Measurements from ENCODE around the gene ABHD12B.
A peak's percentile ranks its signal among the peaks of the same experiment; 100 is the strongest.

Gene ABHD12B

DNA sequence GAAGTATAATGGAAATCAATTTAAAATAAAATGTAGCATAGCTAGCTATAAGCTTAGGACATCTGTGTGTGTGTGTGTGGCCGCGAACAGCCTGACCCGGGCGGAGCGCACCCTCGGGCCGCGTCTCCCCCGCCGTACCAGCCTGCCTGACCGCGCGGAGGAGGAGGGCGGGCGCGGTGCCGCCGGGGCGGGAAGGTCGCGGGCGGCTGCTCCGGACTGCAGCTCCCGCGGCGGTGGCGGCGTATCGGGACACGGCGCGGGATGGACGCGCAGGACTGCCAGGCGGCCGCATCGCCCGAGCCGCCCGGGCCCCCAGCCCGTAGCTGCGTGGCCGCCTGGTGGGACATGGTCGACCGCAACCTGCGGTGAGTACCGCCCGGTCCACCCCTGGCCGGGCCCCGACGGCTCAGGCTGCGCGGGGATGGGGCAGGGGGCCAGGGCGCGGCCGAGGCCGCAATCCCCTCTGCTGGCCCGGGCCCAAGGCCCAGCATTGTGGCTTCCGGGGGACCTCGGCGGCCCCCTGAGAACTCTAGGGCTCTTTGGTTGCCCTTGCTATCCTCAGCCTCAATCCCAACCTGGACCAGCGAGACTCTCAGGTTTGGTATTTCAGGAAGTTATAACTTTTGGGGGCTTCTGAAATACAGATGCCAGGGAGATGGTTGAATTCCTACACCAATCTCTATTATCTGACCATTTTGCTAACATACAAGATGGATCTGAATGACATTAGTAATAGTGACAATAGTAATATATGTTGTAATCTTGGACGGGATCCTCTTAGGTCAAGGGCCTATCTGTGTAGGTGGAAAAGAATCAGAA lies at the start of gene ABHD12B:
Gene ABHD12B (plus strand): TSS at position 140 of the 819 bp plus-strand sequence. CDS start 122 bp downstream, at position 262.
- DNase-seq (ENCODE audit: low read depth in 2 of 2), result no peak

- no peak for DNase-seq (ENCODE audit: low read depth in 2 of 2)
These were observed 49.3 kb upstream of the ABHD12B start for GRCh38 chr14:50822501-50823042.

GRCh38 chr14:50823051-50823761 lies 48.6 kb upstream of the ABHD12B start:
- DNase-seq (ENCODE audit: low read depth in 2 of 2), result no peak

DNA sequence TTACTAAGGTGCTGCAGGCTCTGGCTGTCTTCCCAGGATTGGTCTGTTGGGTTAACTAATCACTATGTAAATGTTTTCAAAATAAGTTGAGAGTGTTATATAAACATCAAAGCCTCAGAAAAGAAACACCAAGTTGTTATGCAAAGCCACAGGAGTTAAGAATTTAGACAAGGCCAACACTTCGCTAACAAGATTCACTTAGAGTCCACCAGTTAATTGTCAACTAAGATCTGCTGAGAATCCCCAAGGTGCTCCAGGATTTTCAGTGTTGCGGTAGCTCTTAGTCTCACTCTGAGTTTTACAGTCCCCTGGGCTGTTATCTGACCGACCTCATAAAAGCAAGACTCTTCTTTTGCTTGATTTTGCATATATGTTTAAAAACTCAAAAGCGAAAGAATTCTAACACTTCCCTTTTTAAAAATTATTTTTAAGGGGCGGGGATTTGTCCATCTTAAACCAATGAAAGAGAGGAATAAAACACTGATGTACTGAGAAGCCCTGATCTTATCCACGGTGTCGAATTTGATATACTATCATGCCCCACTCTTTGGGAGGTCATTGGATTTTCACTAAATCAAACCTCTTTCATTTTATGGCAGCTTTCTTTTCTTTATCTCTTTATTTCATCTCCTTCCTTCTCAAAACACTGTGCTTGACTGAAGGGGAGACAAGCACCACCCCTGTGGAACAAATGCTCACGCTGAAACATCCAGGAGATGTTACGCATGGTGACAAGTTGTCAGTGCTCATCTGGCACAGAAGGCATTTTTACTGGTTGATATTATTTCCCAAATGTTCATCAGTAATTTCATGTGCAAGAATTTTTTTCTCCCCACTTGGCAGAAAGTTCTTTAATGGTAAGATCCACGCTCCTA lies 47.9 kb upstream of the ABHD12B start:
- DNase-seq (ENCODE audit: low read depth in 2 of 2), result no peak

DNA sequence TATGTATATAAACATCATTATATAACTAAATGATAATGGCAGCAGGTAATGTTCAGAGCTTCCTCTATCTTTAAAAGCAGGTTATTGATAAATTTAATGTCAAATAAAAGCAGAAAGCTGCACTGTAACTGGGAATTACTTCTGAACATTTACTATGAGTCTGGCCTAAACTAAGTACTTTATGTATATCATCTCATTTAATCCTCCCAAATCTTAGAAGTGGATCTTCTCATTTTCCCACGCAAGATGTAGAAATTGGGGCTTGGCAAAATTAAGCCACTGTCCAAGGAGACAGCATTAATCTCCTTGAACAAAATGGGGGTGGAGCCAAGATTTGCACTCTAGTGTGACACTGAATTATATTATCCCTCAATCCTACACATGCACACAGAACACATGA lies 46.5 kb upstream of the ABHD12B start:
- no peak for DNase-seq (ENCODE audit: low read depth in 2 of 2)

DNA sequence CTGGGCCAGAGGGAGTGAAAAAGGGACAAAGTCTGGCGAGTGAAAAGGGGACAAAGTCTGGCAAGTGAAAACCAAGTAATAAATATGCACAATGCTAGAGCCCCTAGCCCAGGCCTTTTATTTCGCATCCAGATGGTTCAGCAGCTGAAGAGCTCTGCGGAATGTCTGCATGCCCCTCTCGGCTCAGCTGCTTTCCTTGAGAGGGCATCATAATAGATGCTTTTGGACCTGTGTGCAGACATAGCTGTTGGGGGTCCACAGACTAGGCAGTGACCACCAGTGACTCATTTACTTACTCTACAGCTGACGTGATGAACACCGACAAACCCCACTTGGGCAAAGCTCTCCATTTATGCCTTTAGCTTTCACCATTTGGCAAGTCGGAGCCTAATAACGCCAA lies 45.2 kb upstream of the ABHD12B start:
- DNase-seq (ENCODE audit: low read depth in 2 of 2), result no peak

- no peak for DNase-seq (ENCODE audit: low read depth in 2 of 2)
These were observed 42.9 kb upstream of the ABHD12B start for GRCh38 chr14:50828721-50829488.

- no peak for DNase-seq (ENCODE audit: low read depth in 2 of 2)
These were observed 42.3 kb upstream of the ABHD12B start for GRCh38 chr14:50829489-50830043.

GRCh38 chr14:50830044-50830931 lies 41.6 kb upstream of the ABHD12B start:
- DNase-seq (ENCODE audit: low read depth in 2 of 2), result peak; percentile 35 to 69

DNA sequence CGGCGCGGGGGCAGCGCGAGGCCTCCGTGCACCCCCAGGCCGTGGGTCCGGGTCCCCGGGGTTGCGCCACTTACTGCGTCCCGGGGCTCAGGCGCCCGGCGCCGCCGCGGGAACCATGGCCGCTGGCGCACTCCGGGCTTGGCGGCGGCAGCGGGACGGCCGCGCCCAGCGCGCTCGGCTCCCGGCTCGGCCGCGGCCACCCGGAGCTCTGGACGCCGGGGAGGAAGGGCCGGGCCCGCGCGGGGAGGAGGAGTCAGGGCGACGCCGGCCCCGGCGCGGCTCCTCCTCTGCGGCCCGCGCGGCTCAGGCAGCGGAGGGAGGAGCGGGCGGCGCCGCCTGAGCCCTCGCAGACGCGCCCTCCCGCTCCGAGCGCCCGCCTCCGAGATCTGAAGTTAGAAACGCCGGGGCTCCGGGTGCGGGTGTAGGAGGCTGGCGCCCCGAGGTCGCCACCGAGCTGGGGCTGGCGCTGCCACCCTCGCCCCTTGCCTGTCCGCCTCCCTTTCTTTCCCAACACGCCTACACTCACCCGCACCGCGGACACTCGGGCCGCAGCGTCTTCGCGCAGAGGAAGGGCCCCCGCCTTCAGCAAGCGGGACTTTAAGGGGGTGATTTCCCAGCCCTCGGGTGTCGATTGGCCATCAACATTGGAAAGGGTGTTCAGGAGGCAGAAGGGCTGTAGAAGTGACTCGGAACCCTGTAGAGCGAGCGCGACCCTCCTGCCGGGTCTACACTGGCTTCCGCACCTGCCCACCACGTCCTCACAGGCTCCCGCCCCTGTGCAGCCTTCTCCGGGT lies 40.7 kb upstream of the ABHD12B start, which contains the start of gene NIN:
Gene NIN (minus strand): TSS at position 231 of the 794 bp plus-strand sequence. CDS start 9,106 bp downstream, outside the sequence.
- peak; percentile 36 to 73 for DNase-seq (ENCODE audit: low read depth in 2 of 2)

GRCh38 chr14:50831726-50832168 lies 40.1 kb upstream of the ABHD12B start:
- no peak for DNase-seq (ENCODE audit: low read depth in 2 of 2)

- no peak for DNase-seq (ENCODE audit: low read depth in 2 of 2)
These were observed 38.8 kb upstream of the ABHD12B start for GRCh38 chr14:50832935-50833630.

DNA sequence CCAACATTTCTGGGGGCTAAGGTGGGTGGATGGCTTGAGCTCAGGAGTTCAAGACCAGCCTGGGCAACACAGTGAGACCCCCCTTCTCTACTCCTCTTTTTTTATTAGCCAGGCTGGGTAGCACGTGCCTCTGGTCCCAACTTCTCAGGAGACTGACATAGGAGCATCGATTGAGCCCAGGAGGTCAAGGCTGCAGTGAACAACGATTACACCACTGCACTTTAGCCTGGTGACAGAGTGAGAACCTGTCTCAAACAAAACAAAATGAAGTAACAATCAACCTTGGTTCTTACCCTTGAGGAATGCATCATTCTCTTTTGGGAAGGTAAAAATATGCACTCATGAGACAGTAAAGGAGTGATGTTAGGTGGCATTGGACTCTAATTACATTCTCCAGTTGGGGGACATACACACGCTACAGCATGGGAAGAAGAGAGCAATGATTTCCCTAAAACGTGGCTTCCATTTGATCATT lies 37.0 kb upstream of the ABHD12B start:
- DNase-seq (ENCODE audit: low read depth in 2 of 2), result no peak

DNA sequence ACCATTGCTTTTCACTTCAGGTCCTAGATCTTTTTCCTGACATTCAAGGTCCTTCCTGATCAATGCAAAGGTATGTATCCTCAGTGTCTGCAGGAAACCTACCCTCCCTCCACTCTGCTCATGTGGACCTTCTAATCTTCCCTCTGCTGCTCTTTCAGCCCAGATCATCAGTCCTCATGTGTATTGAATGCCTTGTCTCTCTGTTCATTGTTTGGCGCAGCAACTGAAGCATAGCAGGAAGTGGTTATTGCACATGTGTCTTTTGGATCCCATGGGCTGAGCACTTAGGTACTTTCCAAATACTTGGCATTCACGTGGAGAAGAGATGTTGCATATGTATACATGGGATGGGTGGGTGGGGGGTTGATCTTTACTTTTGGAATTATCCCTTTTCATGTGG lies 36.6 kb upstream of the ABHD12B start:
- DNase-seq (ENCODE audit: low read depth in 2 of 2), result no peak

DNA sequence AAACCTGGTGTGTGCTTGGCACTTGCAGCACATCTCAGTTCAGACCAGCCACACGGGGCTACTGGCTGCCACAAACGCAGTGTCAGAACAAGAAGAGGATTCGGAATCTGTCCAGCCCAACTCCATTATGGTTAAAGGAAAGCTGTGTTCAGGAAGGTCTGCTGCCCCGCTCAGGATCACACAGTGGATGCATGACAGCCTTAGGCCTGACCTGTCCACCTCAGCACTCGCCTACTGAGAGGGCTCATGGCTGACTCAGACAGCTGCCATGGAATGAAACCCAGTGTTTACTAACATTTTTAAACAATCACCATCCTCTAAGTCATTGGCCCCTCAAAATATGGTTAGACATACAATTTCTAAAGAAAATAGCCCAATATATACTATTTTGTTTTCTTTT lies 35.3 kb upstream of the ABHD12B start:
- DNase-seq (ENCODE audit: low read depth in 2 of 2), result no peak

- DNase-seq (ENCODE audit: low read depth in 2 of 2), result no peak
These were observed 34.6 kb upstream of the ABHD12B start for GRCh38 chr14:50837271-50837670.

GRCh38 chr14:50837850-50838470 lies 33.9 kb upstream of the ABHD12B start:
- no peak for DNase-seq (ENCODE audit: low read depth in 2 of 2)

All from stimulated activated CD8-positive, alpha-beta memory T cell treated with anti-CD3 and anti-CD28 coated beads, Interleukin-7, amount 100 ng/mL, for 4 hours (primary cell).